Aorta (tissue), 5 donors: ENCODE results near the gene C2orf81. TPM values are rescaled to one million over a fixed set of nuclear protein-coding genes. Genes with fewer than 3 reads are reported as not detected.
"Not testable (repeated sequence)": the region's sequence is repeated elsewhere in the genome, so short reads cannot be mapped to it uniquely, and the experiment has no call there.

Experiments
- ATAC-seq: fragments of 200-7000 bp; cut with Tn5 transposase; one replicate; pipeline ENCODE4 v1.9.1; 2022; ENCODE audit warnings: moderate library complexity; ENCODE audit not compliant: low FRiP score
- DNase-seq, 2 donors: peaks; one replicate each; pipeline ENCODE4 v3.0.0-alpha.2; 2020
- H3K27ac ChIP-seq, 2 donors: one replicate each; pipeline ENCODE4 v1.5.1; 2013; ENCODE audit warnings: low read length in 2 of 2, mild to moderate bottlenecking in 2 of 2, moderate library complexity in 2 of 2, control low read depth in 1 of 2, inconsistent platforms in 1 of 2, low read depth in 1 of 2
- H3K27me3 ChIP-seq, 2 donors: one replicate each; pipeline ENCODE4 v1.6.1; 2013; ENCODE audit warnings: control low read depth in 1 of 2, low read length in 1 of 2, mild to moderate bottlenecking in 1 of 2, moderate library complexity in 1 of 2; ENCODE audit not compliant: insufficient read depth in 2 of 2, control insufficient read depth in 1 of 2
- H3K36me3 ChIP-seq, 2 donors: one replicate each; pipeline ENCODE4 v1.6.1; 2013; ENCODE audit warnings: control low read depth in 1 of 2, low read length in 1 of 2, mild to moderate bottlenecking in 1 of 2; ENCODE audit not compliant: insufficient read depth in 2 of 2, control insufficient read depth in 1 of 2
- H3K4me1 ChIP-seq, 2 donors: one replicate each; pipeline ENCODE4 v1.6.1; 2013; ENCODE audit warnings: low read length in 2 of 2, control low read depth in 1 of 2, mild to moderate bottlenecking in 1 of 2, moderate library complexity in 1 of 2; ENCODE audit not compliant: insufficient read depth in 2 of 2, control insufficient read depth in 1 of 2
- H3K4me3 ChIP-seq, 2 donors: one replicate each; pipeline ENCODE4 v1.5.1; 2013; ENCODE audit warnings: low read length in 2 of 2, control low read depth in 1 of 2, mild to moderate bottlenecking in 1 of 2
- H3K9me3 ChIP-seq: one replicate; pipeline ENCODE4 v1.6.1; 2013; ENCODE audit warnings: mild to moderate bottlenecking, low read length; ENCODE audit not compliant: control insufficient read depth
- WGBS, 2 donors: extraction: QIAGEN DNeasy Blood & Tissue Kit; methylation state at CpG; one replicate each; pipeline ENCODE4 v1.1.7; 2013; 5-methylcytosine and 5-hydroxymethylcytosine counted together
- intact Hi-C, 2 donors: fragments of 100-400 bp; cut with DNase I; formaldehyde crosslinking; loops; one replicate each; pipeline versions ENCODE4 v1.14.2 to v1.15.0; 2022
- long read RNA-seq, 2 donors: library from polyadenylated mRNA; unstranded; transcript quantifications; one replicate each; pipeline ENCODE4 v2.0.0, GENCODE V29; 2020 to 2021
- polyA plus RNA-seq, 2 donors: library from polyadenylated mRNA; stranded (reverse); fragments of 200-250 nt; gene quantifications; one replicate each; pipeline ENCODE4 v1.2.3, GENCODE V29; 2013
- total RNA-seq, 2 donors: library from RNA; stranded (reverse); fragmentation: NEBNext Ultra II Directional; extraction: Animal tissue kit (Norgen Biotek cat#: 25700); gene quantifications; one replicate each; pipeline ENCODE4 v1.2.1, GENCODE V29; 2021
- donor health status: healthy with polysubstance abuse.
- donor health status: Bipolar disorder and iron deficiency.
- donor health status: DM: no; HTN: no; CAD: no.
- donor health status: DM: no; HTN: no; CAD: no.
- donor health status: DM: yes; HTN: yes; CAD: no.

The C2orf81 gene
- total RNA-seq (1 to 10 TPM; 1.4 to 3.1 TPM), polyA plus RNA-seq (1 to 10 TPM; 1.3 to 4.5 TPM)
- long read RNA-seq, donor 1, transcript C2orf81-206 (1 exons, 2,407 nt) = major isoform, 9 of 9 reads
- long read RNA-seq, donor 1, partial matches to known transcripts = 0 of 9 reads
- long read RNA-seq, donor 1, other reads (novel, unspliced or antisense) = 0 of 9 reads
- long read RNA-seq, donor 2 = 0 reads

- Histone ChIP-seq H3K4me1 (no peaks in the 10 kb centered on the region), H3K4me3 (peak within 1 kb of the TSS; percentile 20 to 49), H3K27ac (no peak within 1 kb of the TSS), H3K36me3 (no peaks in the 10 kb centered on the region), H3K9me3 (no peaks in the 10 kb centered on the region), H3K27me3 (no peaks in the 10 kb centered on the region)
- peak; percentile 92 to 95 for DNase-seq
- WGBS, 2 donors = 1% methylated on average over 57 of the region's 57 CpGs
- peak; percentile 93 for ATAC-seq
- intact Hi-C loops = no loop called here
These were observed at the start of gene C2orf81, which contains the start of gene WDR54 for GRCh38 chr2:74421221-74421870. Gene C2orf81, minus strand, starts transcription at chr2:74421619. Its CDS starts 59 bp downstream, at chr2:74421560. Gene WDR54, plus strand, starts transcription at chr2:74421730. Its CDS starts 424 bp downstream, at chr2:74422154.

GRCh38 chr2:74470742-74471141, 49.3 kb upstream of the C2orf81 start:
- H3K27ac ChIP-seq, intact Hi-C loops: not testable (repeated sequence)
- 93 to 94% methylated on average over 12 of the region's 12 CpGs for WGBS, 2 donors

GRCh38 chr2:74464406-74464805, 43.0 kb upstream of the C2orf81 start:
- Histone ChIP-seq H3K36me3 (no peaks in the 10 kb centered on the region), H3K9me3 (no peaks in the 10 kb centered on the region), H3K4me3 (peak overlapping the region; percentile 52 to 74), H3K27me3 (no peaks in the 10 kb centered on the region), H3K4me1 (no peaks in the 10 kb centered on the region), H3K27ac (peak overlapping the region in 1 of 2 donors; percentile 34)
- 3% methylated on average over 13 of the region's 13 CpGs for WGBS, 2 donors
- ATAC-seq (no peak), DNase-seq (peak; percentile 46)
- intact Hi-C loops = no loop called here

More at GRCh38 chr2:74470742-74471141, 49.3 kb upstream of the C2orf81 start:
- peak; percentile 21 to 63 for DNase-seq
- not testable (repeated sequence) for H3K36me3 ChIP-seq, H3K4me1 ChIP-seq, H3K9me3 ChIP-seq, H3K4me3 ChIP-seq, ATAC-seq, H3K27me3 ChIP-seq

GRCh38 chr2:74462786-74463105, 41.3 kb upstream of the C2orf81 start:
- intact Hi-C loops = no loop called here
- Histone ChIP-seq H3K36me3 (no peaks in the 10 kb centered on the region), H3K9me3 (no peaks in the 10 kb centered on the region), H3K27me3 (no peaks in the 10 kb centered on the region), H3K4me1 (no peaks in the 10 kb centered on the region), H3K4me3 (no peak overlapping the region), H3K27ac (no peak overlapping the region)
- no peak for ATAC-seq
- WGBS, 2 donors = 71 to 75% methylated on average over 4 of the region's 4 CpGs
- DNase-seq = peak in 1 of 2 donors; percentile 66

- ATAC-seq = no peak
- Histone ChIP-seq H3K27ac (no peak overlapping the region), H3K4me1 (no peaks in the 10 kb centered on the region), H3K4me3 (no peak overlapping the region), H3K27me3 (no peaks in the 10 kb centered on the region), H3K36me3 (no peaks in the 10 kb centered on the region), H3K9me3 (no peaks in the 10 kb centered on the region)
- peak; percentile 44 to 62 for DNase-seq
- WGBS, 2 donors = 86% methylated on average over 20 of the region's 20 CpGs
- intact Hi-C loops = no loop called here
These were observed 40.8 kb upstream of the C2orf81 start for GRCh38 chr2:74462054-74462785.

GRCh38 chr2:74461187-74462053, 40.0 kb upstream of the C2orf81 start:
- Histone ChIP-seq H3K9me3 (no peaks in the 10 kb centered on the region), H3K4me3 (no peak overlapping the region), H3K27me3 (no peaks in the 10 kb centered on the region), H3K4me1 (peaks cover 0 to 3% of the 10 kb centered on the region in 2 donors), H3K27ac (no peak overlapping the region), H3K36me3 (no peaks in the 10 kb centered on the region)
- ATAC-seq (no peak), DNase-seq (peak; percentile 41 to 74)
- WGBS, 2 donors = 86 to 88% methylated on average over 27 of the region's 27 CpGs
- intact Hi-C loops = no loop called here

- intact Hi-C loops, ATAC-seq, H3K4me1 ChIP-seq, H3K9me3 ChIP-seq, H3K4me3 ChIP-seq, H3K27ac ChIP-seq, H3K27me3 ChIP-seq, H3K36me3 ChIP-seq: not testable (repeated sequence)
- WGBS, 2 donors = 73 to 82% methylated on average over 10 of the region's 10 CpGs
- peak; percentile 36 to 65 for DNase-seq
These were observed 38.8 kb upstream of the C2orf81 start for GRCh38 chr2:74460187-74460586.

GRCh38 chr2:74459503-74460118, 38.2 kb upstream of the C2orf81 start:
- 69 to 78% methylated on average over 13 of the region's 13 CpGs for WGBS, 2 donors
- H3K27me3 ChIP-seq, H3K27ac ChIP-seq, H3K9me3 ChIP-seq, H3K4me3 ChIP-seq, ATAC-seq, H3K36me3 ChIP-seq, H3K4me1 ChIP-seq, intact Hi-C loops: not testable (repeated sequence)
- DNase-seq = peak; percentile 50 to 56
